A549 treated with ZK216348 at 1 μM for 4 hours (cell line): ENCODE results near the gene ZNF479. TPM values are rescaled to one million over a fixed set of nuclear protein-coding genes. Genes with fewer than 3 reads are reported as not detected.

ENCODE experiments used
- total RNA-seq: library from RNA; stranded (reverse); fragments of 200-300 nt; extraction: Qiagen RNA extraction; gene quantifications from 5 replicates; pipeline ENCODE4 v1.2.3, GENCODE V29; 2022; ENCODE audit warnings: low read depth

Gene ZNF479
- total RNA-seq, result not detected in 5 replicates

GRCh38 chr7:57132336-57132735, at the start of gene ZNF479:
TSS of gene ZNF479 (minus strand) at chr7:57132436. CDS start at chr7:57132324, 112 bp downstream.

